Measurements from ENCODE around the gene FHIP2A.

- TF ChIP-seq CTCF (IDR thresholded peaks at IDR 0.05; ENCODE audit: low read depth, low read length), result no peak
- TF ChIP-seq POLR2A (IDR thresholded peaks at IDR 0.05; ENCODE audit: extremely low read depth, insufficient read length), result no peak
- TF ChIP-seq MYC (IDR thresholded peaks at IDR 0.05; ENCODE audit: low read depth, low read length), result no peak
- no peak for TF ChIP-seq MAX (IDR thresholded peaks at IDR 0.05; ENCODE audit: low read depth, low read length)
These were observed 5.8 kb upstream of the FHIP2A start for GRCh38 chr10:114815791-114816190.
